H7 (cell line): ENCODE measurements around the gene COL6A3. TPM values are rescaled to one million over a fixed set of nuclear protein-coding genes. Genes with fewer than 3 reads are reported as not detected.
A peak's percentile ranks its signal among the peaks of the same experiment; 100 is the strongest.
"Not testable (repeated sequence)": the region's sequence is repeated elsewhere in the genome, so short reads cannot be mapped to it uniquely, and the experiment has no call there.

ENCODE experiments used
- DNase-seq: peaks from one replicate; pipeline ENCODE4 v3.0.0; 2012
- H3K27me3 ChIP-seq: 2 replicates; pipeline ENCODE4 v1.6.0; 2011; ENCODE audit warnings: mild to moderate bottlenecking, low read length; ENCODE audit not compliant: control insufficient read depth, insufficient read depth
- H3K36me3 ChIP-seq: replicated peaks from 2 replicates; pipeline ENCODE4 v1.5.1; 2011; ENCODE audit warnings: low read length; ENCODE audit not compliant: control insufficient read depth, insufficient read depth
- H3K4me3 ChIP-seq: 2 replicates; pipeline ENCODE4 v1.5.1; 2011; ENCODE audit warnings: low read depth, mild to moderate bottlenecking, control low read depth, low read length, moderate library complexity; ENCODE audit not compliant: insufficient read depth
- total RNA-seq: library from RNA; depleted of rRNA; stranded (reverse); fragments of >200 nt; shearing (Covaris generic); gene quantifications from 2 replicates; pipeline ENCODE4 v1.2.3, GENCODE V29; 2014

Gene COL6A3
- total RNA-seq, 1 experiment from 2014 or later, result 5.1 TPM

- peak; percentile 55 for DNase-seq
- Histone ChIP-seq H3K4me3 (no peak overlapping the region), H3K36me3 (no peaks in the 10 kb centered on the region; the same call in 1 of the 2 replicates), H3K27me3 (no peaks in the 10 kb centered on the region)
Measured at GRCh38 chr2:237359894-237360780, 53.8 kb downstream of the COL6A3 start.

- DNase-seq, result peak; percentile 49
- no peaks in the 10 kb centered on the region for H3K27me3 ChIP-seq
- no peak overlapping the region for H3K4me3 ChIP-seq
- H3K36me3 ChIP-seq, result no peaks in the 10 kb centered on the region; the same call in 1 of the 2 replicates
Measured at GRCh38 chr2:237359518-237359840, 54.5 kb downstream of the COL6A3 start.

- peak; percentile 82 for DNase-seq
Measured at GRCh38 chr2:237358721-237359517, 55.0 kb downstream of the COL6A3 start.

DNA sequence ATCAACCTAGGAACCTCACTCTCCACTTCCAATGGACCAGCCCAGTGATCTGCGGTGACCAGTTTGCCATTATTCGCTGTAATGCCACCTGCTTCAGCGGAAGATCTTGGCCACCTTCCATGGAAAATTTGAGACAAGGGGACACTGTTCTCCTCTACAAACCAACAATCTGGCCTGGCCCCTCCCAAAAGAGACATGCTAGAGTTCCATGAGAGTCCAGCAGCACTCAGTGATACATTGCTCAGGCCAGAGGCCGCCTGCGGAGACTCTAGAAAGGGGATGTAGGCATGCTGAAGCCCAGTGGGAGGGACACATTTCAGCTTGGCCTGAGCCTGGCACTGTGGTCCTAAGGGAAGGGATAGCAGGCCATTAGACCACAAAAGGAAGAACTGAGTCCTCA lies 58.3 kb downstream of the COL6A3 start:
- Histone ChIP-seq H3K4me3 (no peak overlapping the region), H3K36me3 (no peaks in the 10 kb centered on the region; the same call in 1 of the 2 replicates), H3K27me3 (no peaks in the 10 kb centered on the region)
- DNase-seq, result no peak

More at GRCh38 chr2:237358721-237359517, 55.0 kb downstream of the COL6A3 start:
- H3K36me3 ChIP-seq, result no peaks in the 10 kb centered on the region; the same call in 1 of the 2 replicates
- H3K27me3 ChIP-seq, result no peaks in the 10 kb centered on the region
- no peak overlapping the region for H3K4me3 ChIP-seq

GRCh38 chr2:237354892-237355291 lies 59.1 kb downstream of the COL6A3 start:
- no peak for DNase-seq
- Histone ChIP-seq H3K27me3 (no peaks in the 10 kb centered on the region), H3K4me3 (no peak overlapping the region), H3K36me3 (no peaks in the 10 kb centered on the region; the same call in 1 of the 2 replicates)

DNA sequence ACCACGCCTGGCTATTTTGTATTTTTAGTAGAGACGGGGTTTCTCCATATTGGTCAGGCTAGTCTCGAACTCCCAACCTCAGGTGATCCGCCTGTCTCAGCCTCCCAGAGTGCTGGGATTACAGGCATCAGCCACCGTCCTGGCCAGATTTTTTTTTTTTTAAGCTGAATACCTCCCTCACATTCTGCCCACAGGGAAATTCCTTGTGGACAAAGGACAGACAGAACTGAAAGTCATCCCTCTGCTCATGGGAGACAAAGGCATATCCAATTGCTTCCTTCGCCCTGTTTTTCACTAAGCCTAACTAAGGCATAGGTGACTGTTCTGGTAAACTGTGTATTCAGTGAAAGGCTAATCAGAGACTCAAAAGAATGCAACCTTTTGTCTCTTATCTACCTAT lies 59.8 kb downstream of the COL6A3 start:
- not testable (repeated sequence) for DNase-seq, H3K36me3 ChIP-seq, H3K4me3 ChIP-seq, H3K27me3 ChIP-seq

GRCh38 chr2:237353215-237353614 lies 60.7 kb downstream of the COL6A3 start:
- no peaks in the 10 kb centered on the region; the same call in 1 of the 2 replicates for H3K36me3 ChIP-seq
- DNase-seq, result peak; percentile 67
- H3K4me3 ChIP-seq, result no peak overlapping the region
- no peaks in the 10 kb centered on the region for H3K27me3 ChIP-seq

- no peak for DNase-seq
- Histone ChIP-seq H3K27me3 (no peaks in the 10 kb centered on the region), H3K4me3 (no peak overlapping the region), H3K36me3 (no peaks in the 10 kb centered on the region; the same call in 1 of the 2 replicates)
Measured at GRCh38 chr2:237352279-237352845, 61.6 kb downstream of the COL6A3 start.

- Histone ChIP-seq H3K4me3 (no peak overlapping the region), H3K36me3 (no peaks in the 10 kb centered on the region), H3K27me3 (no peaks in the 10 kb centered on the region)
- no peak for DNase-seq
Measured at GRCh38 chr2:237351796-237352195, 62.2 kb downstream of the COL6A3 start.

DNA sequence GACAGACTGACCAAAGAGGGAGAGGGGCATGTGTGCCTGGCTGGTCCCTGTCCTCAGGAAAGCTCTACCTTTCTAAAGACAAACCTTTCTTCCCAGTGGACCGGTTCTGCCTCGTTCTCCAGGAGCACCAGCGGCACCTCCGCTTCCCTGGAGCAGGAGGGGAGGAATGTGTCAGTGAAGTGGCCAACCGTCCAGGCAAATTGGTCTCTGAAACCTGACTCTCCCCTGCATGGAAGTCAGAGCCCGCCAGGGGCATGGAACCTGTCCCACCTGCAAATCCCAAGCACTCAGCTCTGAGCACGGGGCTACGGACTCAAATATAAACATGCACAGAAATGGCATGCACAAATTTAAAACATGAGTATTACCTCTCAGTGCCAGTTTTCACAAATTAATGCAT lies 62.9 kb downstream of the COL6A3 start:
- no peak for DNase-seq
- no peaks in the 10 kb centered on the region for H3K36me3 ChIP-seq
- H3K27me3 ChIP-seq, result no peaks in the 10 kb centered on the region
- no peak overlapping the region for H3K4me3 ChIP-seq

DNA sequence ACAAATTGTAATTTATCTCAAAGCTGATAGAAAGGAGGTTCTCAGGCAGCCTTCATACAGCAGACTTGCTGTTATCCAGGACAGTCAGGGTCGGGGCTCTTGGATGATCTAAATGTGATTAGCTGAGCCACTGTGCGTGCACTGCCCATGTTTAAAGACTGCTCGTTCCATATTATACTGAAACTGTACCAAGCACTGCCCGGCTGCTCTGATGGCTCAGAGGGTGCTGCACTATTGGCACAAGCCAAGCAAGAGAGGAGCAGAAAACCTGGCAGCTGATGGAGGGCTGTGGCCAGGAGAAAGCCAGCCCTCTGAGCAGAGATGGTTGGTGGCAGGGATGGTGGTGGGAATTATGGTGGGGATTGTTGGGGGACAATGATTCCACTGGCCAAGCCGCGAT lies 63.4 kb downstream of the COL6A3 start:
- Histone ChIP-seq H3K36me3 (no peaks in the 10 kb centered on the region), H3K4me3 (no peak overlapping the region), H3K27me3 (no peaks in the 10 kb centered on the region)
- no peak for DNase-seq

- no peak overlapping the region for H3K4me3 ChIP-seq
- H3K36me3 ChIP-seq, result no peaks in the 10 kb centered on the region
- H3K27me3 ChIP-seq, result no peaks in the 10 kb centered on the region
- no peak for DNase-seq
Measured at GRCh38 chr2:237350070-237350469, 63.9 kb downstream of the COL6A3 start.

DNA sequence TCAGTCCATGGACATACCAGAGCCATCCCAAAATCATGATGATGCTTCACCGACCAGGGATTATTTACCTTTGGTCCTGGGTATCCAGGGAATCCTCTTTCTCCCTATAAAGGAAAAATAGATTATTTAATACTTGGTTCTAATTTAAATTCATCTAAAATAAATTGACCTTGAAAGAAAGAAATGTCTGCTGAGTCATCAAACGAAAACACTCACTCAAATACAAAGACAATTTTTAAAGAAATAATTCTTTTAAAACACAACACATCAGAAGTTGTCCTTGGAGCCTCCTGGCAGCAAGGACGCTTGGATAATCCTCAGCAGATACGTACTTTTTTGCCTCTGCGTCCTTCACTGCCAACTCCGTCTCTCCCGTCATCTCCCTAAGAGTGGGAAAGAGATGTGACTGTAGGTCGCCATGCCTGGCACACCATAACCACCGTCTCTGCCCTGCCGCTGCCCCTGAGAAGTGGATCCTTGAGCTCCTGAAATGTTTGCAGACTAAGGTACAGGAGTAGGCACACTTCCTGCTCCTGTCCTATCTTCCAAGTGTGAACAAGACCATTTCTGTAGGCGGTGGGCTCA lies 65.6 kb downstream of the COL6A3 start:
- H3K36me3 ChIP-seq, result peaks cover 1% of the 10 kb centered on the region; the same call in 1 of the 2 replicates
- no peak for DNase-seq
- H3K27me3 ChIP-seq, result no peaks in the 10 kb centered on the region
- H3K4me3 ChIP-seq, result no peak overlapping the region

DNA sequence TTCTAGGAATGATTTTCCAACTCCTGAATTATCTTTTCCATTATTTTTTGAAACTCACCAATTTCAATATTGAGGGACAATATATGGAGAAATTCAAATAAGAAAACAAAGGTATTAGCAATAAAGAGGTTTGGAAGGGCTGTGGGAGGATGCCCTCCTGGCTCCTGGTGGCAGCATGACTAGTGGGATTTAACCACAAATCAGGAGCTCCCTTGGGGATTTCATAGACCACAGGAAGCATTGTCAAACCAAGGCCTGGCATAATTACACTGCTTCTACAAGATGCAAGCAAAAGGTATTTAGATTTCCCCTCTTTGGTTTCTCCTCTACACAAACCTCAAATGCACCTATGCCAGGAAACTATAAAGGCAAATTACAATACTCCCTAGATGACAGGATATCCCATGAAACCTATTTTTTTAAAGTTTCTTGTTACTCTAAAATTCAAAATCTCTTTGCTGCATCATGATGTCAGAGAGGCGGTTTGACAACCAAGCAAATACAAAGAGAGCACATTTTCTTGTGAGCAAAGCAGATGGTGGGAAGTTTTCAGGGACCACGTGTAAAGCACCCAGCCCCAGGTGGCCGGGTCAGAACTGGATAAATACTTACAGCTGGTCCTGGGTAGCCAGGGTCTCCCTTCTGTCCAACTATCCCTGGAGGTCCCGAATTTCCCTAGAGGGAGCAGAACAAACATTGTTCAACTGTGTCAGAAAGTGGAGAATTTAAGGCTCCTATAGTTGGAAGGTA lies 67.9 kb downstream of the COL6A3 start:
- no peak for DNase-seq
- H3K27me3 ChIP-seq, result no peaks in the 10 kb centered on the region
- H3K36me3 ChIP-seq, result peaks cover 1% of the 10 kb centered on the region; the same call in 1 of the 2 replicates
- no peak overlapping the region for H3K4me3 ChIP-seq
